Measurements from ENCODE around the gene CYP8B1.

CYP8B1 gene

GRCh38 chr3:42851228-42851834 is 24.3 kb downstream of the CYP8B1 start:
- no peak for DNase-seq

GRCh38 chr3:42850263-42850662 is 25.4 kb downstream of the CYP8B1 start:
- no peak for DNase-seq

- no peak for DNase-seq
These were observed 26.7 kb downstream of the CYP8B1 start for GRCh38 chr3:42849017-42849416.

- DNase-seq: no peak
These were observed 27.9 kb downstream of the CYP8B1 start for GRCh38 chr3:42847731-42848130.

- no peak for DNase-seq
These were observed 28.8 kb downstream of the CYP8B1 start for GRCh38 chr3:42846685-42847522.

- no peak for DNase-seq
These were observed 30.9 kb downstream of the CYP8B1 start for GRCh38 chr3:42844815-42845214.

GRCh38 chr3:42844412-42844713 is 31.3 kb downstream of the CYP8B1 start:
- DNase-seq: no peak

GRCh38 chr3:42843713-42844411 is 31.8 kb downstream of the CYP8B1 start:
- DNase-seq: no peak

DNA sequence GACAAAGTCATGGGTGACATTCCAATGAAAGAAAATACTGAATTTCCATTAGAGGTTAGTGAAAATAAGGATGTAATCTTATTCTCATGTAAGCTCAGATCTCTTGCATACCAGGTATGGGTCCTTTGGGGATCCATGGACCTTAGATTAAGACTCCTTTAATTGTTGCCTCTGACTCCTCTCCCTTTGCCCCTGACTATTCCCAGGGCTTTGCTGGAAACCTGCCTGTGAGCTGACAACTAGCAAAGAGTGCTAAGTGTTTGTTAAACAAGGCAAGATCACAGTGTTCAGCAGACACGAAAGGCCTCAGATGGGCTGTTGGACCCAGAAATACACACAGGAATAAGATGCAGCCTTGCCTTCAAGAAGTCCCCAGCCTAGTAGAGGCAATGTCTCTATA is 34.3 kb downstream of the CYP8B1 start:
- DNase-seq: no peak

GRCh38 chr3:42839616-42840015 is 36.1 kb downstream of the CYP8B1 start:
- peak; percentile 17 for DNase-seq

- DNase-seq: no peak
These were observed 37.1 kb downstream of the CYP8B1 start for GRCh38 chr3:42838571-42838970.

GRCh38 chr3:42836150-42837123 is 39.2 kb downstream of the CYP8B1 start:
- DNase-seq: no peak

DNA sequence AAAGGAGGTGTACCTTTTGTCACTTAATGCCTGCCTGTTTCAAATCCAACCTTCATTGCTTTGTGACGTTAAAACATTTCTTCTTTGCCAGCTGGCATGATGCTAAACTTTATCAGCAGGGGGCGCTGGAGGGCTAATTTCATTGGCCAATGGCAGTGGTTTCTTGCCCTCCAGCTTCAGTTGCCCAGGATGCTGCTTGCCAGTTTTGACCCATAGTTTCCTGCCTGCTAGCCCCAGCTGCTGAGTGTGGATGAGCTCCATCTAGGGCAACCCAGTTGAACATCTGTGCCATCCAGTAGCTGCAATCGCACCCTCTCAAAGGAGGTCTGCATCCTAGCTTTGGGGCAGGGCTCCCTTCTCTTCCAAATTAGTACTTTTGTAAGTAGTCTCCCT is 44.4 kb downstream of the CYP8B1 start:
- peak; percentile 79 for DNase-seq

DNA sequence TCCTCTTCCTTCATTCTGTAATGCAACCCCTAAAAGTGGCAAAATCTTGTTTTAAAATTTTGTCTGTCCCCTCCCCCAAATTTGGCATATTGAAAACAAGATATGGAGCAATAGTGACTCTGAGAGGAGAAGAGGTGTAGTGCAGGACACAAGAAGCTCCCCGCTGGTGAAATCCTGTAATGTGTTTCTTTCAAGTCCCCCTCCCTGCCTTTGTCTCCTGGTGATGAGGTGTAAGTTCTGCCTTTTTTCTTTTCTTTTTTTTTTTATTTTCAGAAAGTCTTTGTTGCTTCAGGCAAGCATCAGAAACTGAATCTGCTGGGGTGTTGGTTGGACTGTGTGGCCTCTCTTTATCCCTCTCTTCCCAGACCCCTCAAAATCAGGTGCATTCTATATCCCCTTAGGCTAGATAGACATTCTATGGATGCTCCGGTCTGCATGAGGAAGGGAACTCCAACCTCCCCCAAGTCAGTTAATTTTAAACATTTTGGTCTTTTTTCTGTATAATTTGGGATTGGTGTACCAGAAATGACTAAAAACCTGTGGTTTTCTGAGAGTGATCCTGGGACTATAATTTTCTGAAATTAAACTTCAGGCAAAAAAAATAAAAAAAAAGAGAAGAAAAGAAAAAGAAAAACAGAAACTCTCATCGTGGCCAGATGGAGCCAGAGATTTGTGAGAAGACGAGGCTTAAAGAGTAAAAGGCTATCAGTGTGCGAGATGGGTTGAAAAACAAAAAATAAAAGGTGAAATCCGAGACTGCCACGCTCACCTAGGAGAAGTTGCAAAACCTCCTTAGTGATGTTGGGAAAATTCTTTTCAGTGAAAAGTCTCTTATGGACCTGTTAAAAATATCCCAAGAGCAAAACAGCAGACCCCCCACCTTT is 45.0 kb downstream of the CYP8B1 start:
- no peak for DNase-seq

GRCh38 chr3:42829628-42830436 is 45.8 kb downstream of the CYP8B1 start:
- no peak for DNase-seq

- no peak for DNase-seq
These were observed 46.5 kb downstream of the CYP8B1 start for GRCh38 chr3:42829083-42829627.

GRCh38 chr3:42827654-42828053 is 48.0 kb downstream of the CYP8B1 start:
- DNase-seq: no peak

GRCh38 chr3:42827023-42827422 is 48.7 kb downstream of the CYP8B1 start:
- no peak for DNase-seq

- DNase-seq: no peak
These were observed 49.5 kb downstream of the CYP8B1 start for GRCh38 chr3:42826141-42826540.

DNA sequence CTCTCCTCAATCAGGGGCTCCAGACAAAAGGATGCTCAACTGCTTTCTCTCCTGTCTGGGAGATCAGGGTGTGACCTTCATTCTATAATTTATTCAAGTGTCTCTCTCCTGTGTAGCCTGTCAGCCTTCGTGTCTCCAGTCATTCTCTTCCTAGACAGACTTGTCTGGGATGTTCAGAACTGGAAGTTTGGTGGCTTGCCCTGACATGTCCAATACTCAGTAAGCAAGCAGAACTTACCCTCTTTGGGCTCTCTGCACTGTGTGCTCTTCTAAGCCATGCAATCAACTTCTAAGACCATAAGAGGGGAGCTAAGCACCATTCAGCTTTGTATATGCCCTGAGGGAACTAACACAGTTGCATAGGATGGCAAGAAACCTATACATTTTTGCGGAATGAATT is 52.3 kb downstream of the CYP8B1 start:
- no peak for DNase-seq

DNA sequence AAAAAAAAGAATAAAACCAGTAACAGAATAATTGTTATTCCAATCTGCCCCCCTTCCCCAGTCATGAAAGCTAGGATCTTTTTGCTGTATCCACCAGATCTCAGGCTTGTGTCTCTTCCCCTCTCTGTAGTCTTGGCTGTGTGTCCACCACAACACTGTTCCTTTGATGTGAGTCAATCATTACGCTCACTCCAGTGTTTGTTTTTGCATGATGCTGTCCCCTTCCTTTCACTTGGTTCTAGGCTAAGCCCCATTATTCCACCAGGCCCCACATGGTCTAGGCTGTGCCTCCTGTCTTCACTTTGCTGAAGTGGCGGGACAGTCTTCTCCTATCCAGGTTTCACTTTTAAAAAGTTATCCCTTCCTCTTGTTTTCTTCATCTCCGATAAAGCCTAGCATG is 52.9 kb downstream of the CYP8B1 start:
- DNase-seq: no peak

Data from stimulated activated CD4-positive, alpha-beta T cell treated with anti-CD3 and anti-CD28 coated beads, Interleukin-4, amount 100 ng/mL, for 24 hours (primary cell).